GM12801 (cell line): ENCODE measurements around the gene ARHGAP24.

Experiments
- CTCF ChIP-seq: IDR thresholded peaks from one replicate; pipeline ENCODE4 v1.5.1; 2011; ENCODE audit warnings: control low read depth; ENCODE audit not compliant: insufficient read length; ENCODE audit errors: extremely low read depth

Gene ARHGAP24

GRCh38 chr4:85595796-85596559, 121.0 kb downstream of the ARHGAP24 start:
- TF ChIP-seq CTCF = no peak

GRCh38 chr4:85598936-85599335, 124.0 kb downstream of the ARHGAP24 start:
- no peak for TF ChIP-seq CTCF

- no peak for TF ChIP-seq CTCF
Measured at GRCh38 chr4:85600501-85600900, 125.6 kb downstream of the ARHGAP24 start.

GRCh38 chr4:85603437-85604336, 128.7 kb downstream of the ARHGAP24 start:
- no peak for TF ChIP-seq CTCF

- no peak for TF ChIP-seq CTCF
Measured at GRCh38 chr4:85606505-85606904, 131.6 kb downstream of the ARHGAP24 start.

GRCh38 chr4:85607624-85608023, 132.7 kb downstream of the ARHGAP24 start:
- TF ChIP-seq CTCF = no peak

GRCh38 chr4:85610450-85610849, 135.5 kb downstream of the ARHGAP24 start:
- TF ChIP-seq CTCF = no peak
